ENCODE data around the gene PARS2.
"Not testable (repeated sequence)": the region's sequence is repeated elsewhere in the genome, so short reads cannot be mapped to it uniquely, and the experiment has no call there.

The PARS2 gene

GRCh38 chr1:54782156-54782555, 17.8 kb upstream of the PARS2 start:
- TF ChIP-seq, protein P1, sequence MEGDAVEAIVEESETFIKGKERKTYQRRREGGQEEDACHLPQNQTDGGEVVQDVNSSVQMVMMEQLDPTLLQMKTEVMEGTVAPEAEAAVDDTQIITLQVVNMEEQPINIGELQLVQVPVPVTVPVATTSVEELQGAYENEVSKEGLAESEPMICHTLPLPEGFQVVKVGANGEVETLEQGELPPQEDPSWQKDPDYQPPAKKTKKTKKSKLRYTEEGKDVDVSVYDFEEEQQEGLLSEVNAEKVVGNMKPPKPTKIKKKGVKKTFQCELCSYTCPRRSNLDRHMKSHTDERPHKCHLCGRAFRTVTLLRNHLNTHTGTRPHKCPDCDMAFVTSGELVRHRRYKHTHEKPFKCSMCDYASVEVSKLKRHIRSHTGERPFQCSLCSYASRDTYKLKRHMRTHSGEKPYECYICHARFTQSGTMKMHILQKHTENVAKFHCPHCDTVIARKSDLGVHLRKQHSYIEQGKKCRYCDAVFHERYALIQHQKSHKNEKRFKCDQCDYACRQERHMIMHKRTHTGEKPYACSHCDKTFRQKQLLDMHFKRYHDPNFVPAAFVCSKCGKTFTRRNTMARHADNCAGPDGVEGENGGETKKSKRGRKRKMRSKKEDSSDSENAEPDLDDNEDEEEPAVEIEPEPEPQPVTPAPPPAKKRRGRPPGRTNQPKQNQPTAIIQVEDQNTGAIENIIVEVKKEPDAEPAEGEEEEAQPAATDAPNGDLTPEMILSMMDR (IDR thresholded peaks at IDR 0.05; ENCODE audit: insufficient read depth, missing control alignments): no peak
- no peak for FAIRE-seq
- no peak for DNase-seq (ENCODE audit: insufficient read length, low spot score)

DNA sequence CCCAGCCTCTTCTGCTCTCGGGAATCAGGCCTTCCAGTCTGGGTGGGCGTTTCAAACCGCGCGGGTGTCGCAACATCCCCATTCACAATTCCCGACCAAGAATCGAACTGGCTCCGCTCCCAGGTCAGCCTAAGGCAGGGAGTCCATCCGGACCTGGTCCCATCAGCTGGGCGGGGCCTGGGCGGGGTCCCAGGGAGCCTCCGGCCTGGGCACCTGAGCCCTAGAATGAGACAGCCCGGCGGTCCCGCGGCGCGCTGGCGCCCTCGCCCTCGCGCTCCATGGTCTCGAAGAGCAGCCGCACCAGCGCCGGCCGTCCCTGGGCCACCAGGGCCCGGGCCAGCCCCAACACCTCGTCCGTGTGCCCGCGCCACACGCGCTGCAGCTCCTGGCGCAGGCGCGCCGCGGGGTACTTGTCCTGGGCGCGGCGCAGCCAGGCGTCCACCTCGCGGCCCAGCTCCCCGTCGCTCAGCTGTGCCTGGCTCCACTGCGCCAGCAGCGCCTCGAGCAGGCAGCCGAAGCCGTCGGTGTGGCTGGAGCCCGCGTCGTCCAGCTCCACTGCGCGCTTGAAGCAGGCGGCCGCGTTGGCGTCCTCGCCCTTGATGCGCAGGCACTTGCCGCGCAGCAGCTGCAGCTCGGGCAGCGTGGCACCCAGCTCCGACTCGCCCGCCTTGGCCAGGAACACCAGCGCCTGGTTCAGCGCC, 16.9 kb upstream of the PARS2 start:
- FAIRE-seq (no peak), DNase-seq (ENCODE audit: insufficient read length, low spot score) (no peak)
- TF ChIP-seq, protein P1 (IDR thresholded peaks at IDR 0.05; ENCODE audit: insufficient read depth, missing control alignments): no peak

GRCh38 chr1:54777431-54777830, 13.1 kb upstream of the PARS2 start:
- TF ChIP-seq, protein P1 (IDR thresholded peaks at IDR 0.05; ENCODE audit: insufficient read depth, missing control alignments): no peak
- no peak for FAIRE-seq
- DNase-seq (ENCODE audit: insufficient read length, low spot score): no peak

DNA sequence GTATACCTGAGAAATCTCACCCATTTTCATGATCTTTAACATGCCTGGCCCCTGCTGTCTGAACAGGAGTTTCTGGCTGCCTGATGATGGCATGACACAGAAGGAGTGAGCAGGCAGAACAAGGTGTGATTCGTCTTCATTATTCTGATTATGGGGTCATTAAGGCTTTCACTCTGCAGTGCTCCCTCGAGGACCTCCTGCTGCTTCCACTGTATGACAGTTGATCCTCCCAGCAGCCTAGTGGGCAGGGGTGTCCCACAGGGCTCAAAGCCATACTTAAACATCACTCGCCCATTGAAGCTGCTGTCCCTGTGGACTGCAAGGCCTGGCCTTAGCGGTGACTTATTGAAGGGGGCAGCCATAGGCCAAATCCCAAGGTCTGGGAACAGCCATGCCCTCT, 12.7 kb upstream of the PARS2 start:
- FAIRE-seq (no peak), DNase-seq (ENCODE audit: insufficient read length, low spot score) (no peak)
- TF ChIP-seq, protein P1 (IDR thresholded peaks at IDR 0.05; ENCODE audit: insufficient read depth, missing control alignments): no peak

GRCh38 chr1:54775828-54776721, 11.8 kb upstream of the PARS2 start:
- not testable (repeated sequence) for FAIRE-seq; DNase-seq (ENCODE audit: insufficient read length, low spot score)

GRCh38 chr1:54774820-54775498, 10.6 kb upstream of the PARS2 start:
- TF ChIP-seq, protein P1 (IDR thresholded peaks at IDR 0.05; ENCODE audit: insufficient read depth, missing control alignments): no peak
- FAIRE-seq (peak; percentile 63), DNase-seq (ENCODE audit: insufficient read length, low spot score) (peak; percentile 75)

GRCh38 chr1:54772951-54773350, 8.6 kb upstream of the PARS2 start:
- no peak for FAIRE-seq
- TF ChIP-seq, protein P1 (IDR thresholded peaks at IDR 0.05; ENCODE audit: insufficient read depth, missing control alignments): no peak
- no peak for DNase-seq (ENCODE audit: insufficient read length, low spot score)
